GM10248 (cell line): Measurements from ENCODE around the gene FGF14.

Experiments
- CTCF ChIA-PET: fragments of 300-600 bp; sonication (Branson Sonifier 250); formaldehyde crosslinking; extraction: SDS; loops from one replicate; lab custom pipeline; 2021; ENCODE audit warnings: antibody characterized with exemption; lab: Yijun Ruan, JAX
- POLR2A ChIA-PET: fragments of 350-650 bp; sonication (Branson Sonifier 250); formaldehyde crosslinking; extraction: SDS; loops from one replicate; lab custom pipeline; 2020; ENCODE audit warnings: antibody characterized with exemption; lab: Yijun Ruan, JAX
- DNase-seq: peaks from one replicate; pipeline ENCODE4 v3.0.0; 2012; ENCODE audit errors: extremely low spot score
- CTCF ChIP-seq: IDR thresholded peaks from 2 replicates; pipeline ENCODE4 v1.5.1; 2012; ENCODE audit warnings: mild to moderate bottlenecking, low read depth; ENCODE audit errors: extremely low read depth, missing control alignments, control extremely low read depth

FGF14 gene

GRCh38 chr13:101868585-101869469 lies 533.0 kb downstream of the FGF14 start:
- ChIA-PET CTCF (no interaction called here), POLR2A (no interaction called here)
- no peak for DNase-seq
- no peak for TF ChIP-seq CTCF

GRCh38 chr13:101866889-101867581 lies 534.8 kb downstream of the FGF14 start:
- ChIA-PET CTCF (no interaction called here), POLR2A (no interaction called here)
- DNase-seq, result no peak
- no peak for TF ChIP-seq CTCF

- no peak for TF ChIP-seq CTCF
- no peak for DNase-seq
- POLR2A ChIA-PET, result no interaction called here
- CTCF ChIA-PET, result interaction anchor here (0.8 to 1.2 kb wide), 2 partner anchors 9 to 29 kb away, joined by 3 read pairs; no protein-coding TSS in a partner anchor
Measured at GRCh38 chr13:101858860-101859259, 543.0 kb downstream of the FGF14 start.

- DNase-seq, result no peak
- no peak for TF ChIP-seq CTCF
- CTCF ChIA-PET, result no interaction called here
- POLR2A ChIA-PET, result no interaction called here
Measured at GRCh38 chr13:101846701-101847100, 555.1 kb downstream of the FGF14 start.

GRCh38 chr13:101846249-101846648 lies 555.6 kb downstream of the FGF14 start:
- ChIA-PET POLR2A (no interaction called here), CTCF (no interaction called here)
- DNase-seq, result no peak
- TF ChIP-seq CTCF, result no peak

- no peak for DNase-seq
- TF ChIP-seq CTCF, result no peak
- ChIA-PET CTCF (no interaction called here), POLR2A (no interaction called here)
Measured at GRCh38 chr13:101845245-101846020, 556.4 kb downstream of the FGF14 start.
